Dendritic cell treated with granulocyte-macrophage colony-stimulating factor and Interleukin-4, amounts not matched to agents 40 ng/mL and 50 ng/mL, for 4 days (primary cell): ENCODE measurements around the gene ANKRD13D.
A peak's percentile ranks its signal among the peaks of the same experiment; 100 is the strongest.

ENCODE experiments used
- H3K27ac Mint-ChIP-seq: one replicate; pipeline ENCODE4 v1.8.0; 2022; ENCODE audit warnings: mild to moderate bottlenecking, mixed read lengths
- H3K27me3 Mint-ChIP-seq: one replicate; pipeline ENCODE4 v1.8.0; 2022; ENCODE audit warnings: mild to moderate bottlenecking, mixed read lengths
- H3K36me3 Mint-ChIP-seq: one replicate; pipeline ENCODE4 v1.8.0; 2022; ENCODE audit warnings: low read depth, mixed read lengths
- H3K4me1 Mint-ChIP-seq: one replicate; pipeline ENCODE4 v1.8.0; 2022; ENCODE audit warnings: low read depth, mixed read lengths
- H3K4me3 Mint-ChIP-seq: one replicate; pipeline ENCODE4 v1.8.0; 2022; ENCODE audit warnings: mild to moderate bottlenecking, moderate library complexity, mixed read lengths
- H3K9me3 Mint-ChIP-seq: one replicate; pipeline ENCODE4 v1.8.0; 2022; ENCODE audit warnings: mixed read lengths
- intact Hi-C: fragments of 100-400 bp; cut with micrococcal nuclease; formaldehyde crosslinking; loops from one replicate; pipeline ENCODE4 v1.15.0; 2022

The ANKRD13D gene

DNA sequence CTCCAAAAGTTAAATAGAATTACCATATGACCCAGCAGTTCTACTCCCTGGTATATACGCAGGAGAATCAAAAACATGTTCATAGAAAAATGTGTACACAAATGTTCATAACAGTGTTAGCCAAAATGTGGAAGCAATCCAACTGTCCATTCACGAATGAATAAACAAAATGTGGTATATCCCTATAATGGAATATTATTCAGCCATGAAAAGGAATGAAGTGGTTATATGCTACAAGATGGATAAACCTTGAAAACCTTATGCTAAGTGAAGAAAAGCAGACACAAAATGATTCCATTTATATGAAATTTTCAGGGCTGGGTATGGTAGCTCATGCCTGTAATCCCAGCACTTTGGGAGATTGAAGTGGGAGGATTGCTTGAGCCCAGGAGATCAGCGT, 48.2 kb downstream of the ANKRD13D start:
- H3K36me3 Mint-ChIP-seq, result no peaks in the 10 kb centered on the region
- H3K4me1 Mint-ChIP-seq, result no peaks in the 10 kb centered on the region
- no peak overlapping the region for H3K27ac Mint-ChIP-seq
- intact Hi-C loops, result loop anchor here (10.0 kb wide), 1 partner anchor 48 kb away; no protein-coding TSS in a partner anchor
- no peak overlapping the region for H3K4me3 Mint-ChIP-seq
- H3K27me3 Mint-ChIP-seq, result no peaks in the 10 kb centered on the region
- no peaks in the 10 kb centered on the region for H3K9me3 Mint-ChIP-seq

DNA sequence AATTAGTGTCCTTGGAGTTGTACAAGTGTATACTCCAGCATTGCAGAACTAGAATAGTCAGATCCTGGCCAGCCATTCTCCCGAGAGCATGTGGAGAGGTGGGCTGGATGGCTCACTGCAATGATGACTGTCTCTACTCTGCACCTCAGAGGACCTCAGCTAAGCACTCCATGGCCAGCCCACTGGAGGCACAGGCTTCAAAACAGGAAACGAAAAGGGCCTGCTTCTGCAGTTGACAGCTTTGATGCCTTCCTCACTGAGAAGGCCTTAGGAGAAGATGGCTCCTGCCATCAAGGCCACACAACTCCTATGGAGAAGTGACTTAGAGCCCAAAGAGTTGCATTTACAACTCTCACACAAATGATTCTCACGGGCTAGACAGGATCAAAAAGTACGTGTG, 55.2 kb downstream of the ANKRD13D start:
- no peak overlapping the region for H3K4me3 Mint-ChIP-seq
- peak overlapping the region; percentile 69 for H3K27ac Mint-ChIP-seq
- H3K4me1 Mint-ChIP-seq, result peaks cover 27% of the 10 kb centered on the region
- no peaks in the 10 kb centered on the region for H3K36me3 Mint-ChIP-seq
- H3K27me3 Mint-ChIP-seq, result no peaks in the 10 kb centered on the region
- no peaks in the 10 kb centered on the region for H3K9me3 Mint-ChIP-seq
- intact Hi-C loops, result no loop called here

DNA sequence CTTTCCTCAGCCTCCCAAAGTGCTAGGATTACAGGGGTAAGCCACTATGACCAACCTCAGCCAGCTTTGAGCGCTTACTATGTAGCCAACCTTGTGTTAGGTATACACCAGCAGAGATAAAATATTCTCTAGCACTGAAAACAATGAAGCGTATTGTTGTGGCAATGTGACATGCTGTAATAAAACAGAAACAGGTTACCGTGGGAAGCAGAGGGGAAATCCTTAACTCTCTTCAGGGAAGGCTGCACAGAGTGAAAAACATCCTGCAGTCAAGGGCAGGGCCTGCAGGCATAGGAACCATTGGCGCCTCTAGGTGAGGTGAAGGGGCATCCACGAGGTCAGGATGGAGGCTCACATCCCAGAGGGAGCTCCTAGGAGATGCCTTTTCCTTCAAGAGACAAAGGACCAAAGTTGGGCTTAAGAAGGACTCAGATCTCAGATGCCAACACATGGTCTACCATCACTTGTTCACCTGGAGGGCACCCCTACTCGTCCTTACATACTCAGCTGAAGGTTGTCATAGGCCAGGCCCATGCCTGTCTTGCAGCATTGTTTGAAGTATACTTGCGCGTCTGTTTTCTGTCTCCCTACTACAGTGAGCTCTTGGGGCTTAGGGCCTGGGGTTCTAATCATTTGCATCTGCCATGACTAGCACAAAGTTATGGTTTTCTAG, 56.3 kb downstream of the ANKRD13D start:
- no peak overlapping the region for H3K27ac Mint-ChIP-seq
- intact Hi-C loops, result no loop called here
- peaks cover 32% of the 10 kb centered on the region for H3K4me1 Mint-ChIP-seq
- no peaks in the 10 kb centered on the region for H3K36me3 Mint-ChIP-seq
- H3K4me3 Mint-ChIP-seq, result no peak overlapping the region
- H3K9me3 Mint-ChIP-seq, result no peaks in the 10 kb centered on the region
- no peaks in the 10 kb centered on the region for H3K27me3 Mint-ChIP-seq

DNA sequence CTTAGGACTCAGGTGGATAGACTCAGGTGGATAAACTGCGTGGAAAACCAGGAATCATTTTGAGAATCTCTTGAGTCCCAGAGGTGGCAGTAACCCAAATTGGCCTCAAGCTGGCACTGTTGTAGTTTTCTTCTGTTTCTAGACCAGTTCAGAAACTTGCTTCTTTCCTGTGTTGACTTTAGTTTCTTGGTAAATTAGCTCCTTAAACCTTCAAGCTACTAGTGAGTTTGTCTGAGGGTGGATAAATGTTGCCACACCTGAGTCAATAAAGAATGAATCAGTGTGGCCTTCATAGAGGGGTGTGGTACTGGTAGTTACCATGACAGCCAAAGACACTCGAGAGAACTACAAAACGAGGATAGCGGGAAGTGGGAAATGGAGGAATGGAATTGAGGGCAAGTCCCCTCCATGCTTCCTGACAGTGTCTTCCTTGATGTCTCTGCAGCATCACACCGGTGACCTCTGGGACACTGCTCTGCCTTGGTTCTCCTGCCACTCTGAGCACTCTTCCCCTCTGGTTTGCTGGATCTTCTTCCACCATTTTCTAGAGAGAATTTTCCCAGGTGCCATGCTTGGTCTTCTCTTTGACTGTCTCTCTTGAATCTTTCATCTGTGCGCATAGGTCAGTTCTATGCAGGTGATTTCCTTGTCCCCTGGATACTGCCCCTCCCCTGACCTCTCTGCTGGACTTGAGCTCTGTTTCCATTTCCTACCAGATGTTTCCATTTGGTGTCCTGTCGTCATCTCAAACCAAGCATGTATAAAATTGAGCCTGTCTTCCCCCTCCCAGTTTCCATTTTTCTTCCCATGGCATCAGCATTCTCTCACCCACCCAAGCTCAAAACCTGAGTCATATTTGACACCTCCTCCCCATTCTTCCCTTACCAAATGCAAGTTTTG, 57.1 kb downstream of the ANKRD13D start:
- H3K27ac Mint-ChIP-seq, result no peak overlapping the region
- H3K4me3 Mint-ChIP-seq, result no peak overlapping the region
- H3K27me3 Mint-ChIP-seq, result no peaks in the 10 kb centered on the region
- intact Hi-C loops, result no loop called here
- H3K36me3 Mint-ChIP-seq, result peaks cover 4% of the 10 kb centered on the region
- H3K9me3 Mint-ChIP-seq, result no peaks in the 10 kb centered on the region
- peaks cover 32% of the 10 kb centered on the region for H3K4me1 Mint-ChIP-seq

DNA sequence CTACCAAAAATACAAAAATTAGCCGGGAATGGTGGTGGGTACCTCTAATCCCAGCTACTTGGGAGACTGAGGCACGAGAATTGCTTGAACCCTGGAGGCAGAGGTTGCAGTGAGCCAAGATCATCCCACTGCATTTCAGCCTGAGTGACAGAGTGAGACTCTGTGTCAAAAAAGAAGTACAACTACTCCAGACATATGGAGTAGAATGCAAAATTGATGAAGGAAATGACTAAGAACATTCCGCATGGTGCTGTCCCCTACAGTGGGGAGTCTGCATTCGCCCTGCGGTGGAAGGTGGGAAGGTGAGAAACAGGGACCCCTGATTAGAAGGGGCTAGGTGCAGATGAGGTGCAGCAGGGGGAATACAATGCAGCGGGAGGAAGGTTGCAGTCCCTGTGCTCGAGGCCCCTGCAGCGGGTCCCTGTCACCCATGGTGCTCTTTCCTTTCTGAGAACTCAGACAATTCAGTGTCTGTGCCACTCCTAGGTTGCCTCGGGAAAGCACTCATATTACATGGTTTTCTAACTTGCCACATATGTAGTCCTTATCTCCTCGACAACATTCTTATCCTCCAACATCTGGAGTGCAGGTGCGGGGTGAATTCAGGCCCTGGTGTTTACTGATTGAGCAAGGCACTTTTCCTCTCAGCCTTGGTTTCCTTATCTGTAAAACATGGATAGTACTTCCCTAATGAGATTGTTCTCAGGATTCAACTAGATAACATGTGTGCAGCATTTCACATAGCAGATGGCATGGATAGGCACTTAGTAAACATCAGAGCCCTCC, 59.1 kb downstream of the ANKRD13D start:
- no peak overlapping the region for H3K27ac Mint-ChIP-seq
- intact Hi-C loops, result no loop called here
- H3K36me3 Mint-ChIP-seq, result peaks cover 19% of the 10 kb centered on the region
- no peaks in the 10 kb centered on the region for H3K9me3 Mint-ChIP-seq
- peaks cover 45% of the 10 kb centered on the region for H3K4me1 Mint-ChIP-seq
- no peak overlapping the region for H3K4me3 Mint-ChIP-seq
- H3K27me3 Mint-ChIP-seq, result no peaks in the 10 kb centered on the region

DNA sequence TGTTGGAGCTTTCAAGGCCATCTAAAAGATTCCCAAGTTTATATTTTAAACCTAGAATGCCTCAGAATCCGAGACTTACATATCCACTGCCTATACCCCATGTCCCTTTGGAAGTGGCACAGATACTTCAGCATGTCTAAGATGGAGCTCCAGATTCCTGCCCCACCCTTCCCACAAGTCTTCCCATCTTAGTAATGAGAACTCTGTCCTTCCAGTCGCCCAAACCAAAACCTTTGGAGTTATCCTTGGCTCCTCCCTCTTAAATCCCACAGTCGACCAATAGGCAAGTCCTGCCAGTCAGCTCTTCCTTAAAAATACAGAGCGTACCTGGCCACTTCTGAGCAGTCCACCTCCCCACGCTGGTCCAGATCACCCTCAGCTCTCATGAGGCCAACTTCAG, 59.9 kb downstream of the ANKRD13D start:
- Mint-ChIP-seq H3K9me3 (no peaks in the 10 kb centered on the region), H3K27me3 (no peaks in the 10 kb centered on the region), H3K27ac (peak overlapping the region; percentile 1), H3K4me3 (no peak overlapping the region), H3K4me1 (peaks cover 51% of the 10 kb centered on the region), H3K36me3 (peaks cover 22% of the 10 kb centered on the region)
- intact Hi-C loops, result no loop called here

DNA sequence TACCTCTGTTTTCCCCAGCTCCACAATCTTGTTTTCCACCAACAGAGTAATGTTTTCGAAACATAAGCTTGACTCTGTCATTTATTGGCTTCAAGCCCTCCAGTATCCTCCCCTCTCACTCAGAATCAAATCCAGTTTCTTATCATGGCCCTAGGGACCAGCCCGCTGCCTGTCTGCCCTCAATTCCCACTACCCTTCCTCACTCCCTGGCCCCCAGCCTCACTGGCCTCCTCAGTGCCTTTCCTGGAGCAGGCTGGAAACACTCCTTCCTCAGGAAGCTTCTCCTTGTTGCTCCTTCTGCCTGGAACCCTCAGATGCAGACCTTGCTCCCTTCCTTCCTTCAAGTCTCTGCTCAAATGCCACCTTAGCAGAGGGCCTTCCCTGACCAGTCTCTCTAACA, 60.4 kb downstream of the ANKRD13D start:
- no peaks in the 10 kb centered on the region for H3K27me3 Mint-ChIP-seq
- no peak overlapping the region for H3K4me3 Mint-ChIP-seq
- intact Hi-C loops, result no loop called here
- H3K36me3 Mint-ChIP-seq, result peaks cover 22% of the 10 kb centered on the region
- H3K4me1 Mint-ChIP-seq, result peaks cover 51% of the 10 kb centered on the region
- H3K9me3 Mint-ChIP-seq, result no peaks in the 10 kb centered on the region
- H3K27ac Mint-ChIP-seq, result peak overlapping the region; percentile 1

DNA sequence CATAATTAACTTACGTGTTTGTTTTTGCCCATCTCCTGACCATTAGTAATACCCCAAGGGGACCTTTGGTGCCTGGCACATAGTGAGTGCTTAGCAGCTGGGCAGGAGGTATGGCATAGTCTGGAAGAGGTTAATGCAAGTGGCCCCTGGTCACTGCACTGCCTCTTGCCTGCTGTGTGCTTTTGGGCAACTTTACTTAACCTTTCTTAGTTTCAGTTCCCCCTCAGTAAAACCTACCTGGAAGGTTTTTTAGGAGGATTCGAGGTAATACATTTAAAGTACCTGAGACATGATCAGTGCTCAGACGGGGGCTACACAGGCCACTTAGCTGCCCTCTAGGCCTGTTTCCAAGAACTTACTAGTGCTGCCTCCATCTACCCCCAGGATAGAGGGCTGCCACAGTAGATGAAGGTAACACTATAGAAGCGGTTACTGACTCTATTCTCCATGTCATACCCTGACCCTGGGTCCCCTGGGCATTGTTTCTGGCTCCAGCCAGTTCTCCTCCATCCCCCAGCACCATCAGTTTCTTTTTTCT, 60.9 kb downstream of the ANKRD13D start:
- peaks cover 22% of the 10 kb centered on the region for H3K36me3 Mint-ChIP-seq
- H3K4me3 Mint-ChIP-seq, result no peak overlapping the region
- peak overlapping the region; percentile 1 for H3K27ac Mint-ChIP-seq
- H3K4me1 Mint-ChIP-seq, result peaks cover 53% of the 10 kb centered on the region
- H3K9me3 Mint-ChIP-seq, result no peaks in the 10 kb centered on the region
- intact Hi-C loops, result loop anchor here (10.0 kb wide), 1 partner anchor 235 kb away; the partner anchor contains the start of gene GSTP1
- no peaks in the 10 kb centered on the region for H3K27me3 Mint-ChIP-seq

DNA sequence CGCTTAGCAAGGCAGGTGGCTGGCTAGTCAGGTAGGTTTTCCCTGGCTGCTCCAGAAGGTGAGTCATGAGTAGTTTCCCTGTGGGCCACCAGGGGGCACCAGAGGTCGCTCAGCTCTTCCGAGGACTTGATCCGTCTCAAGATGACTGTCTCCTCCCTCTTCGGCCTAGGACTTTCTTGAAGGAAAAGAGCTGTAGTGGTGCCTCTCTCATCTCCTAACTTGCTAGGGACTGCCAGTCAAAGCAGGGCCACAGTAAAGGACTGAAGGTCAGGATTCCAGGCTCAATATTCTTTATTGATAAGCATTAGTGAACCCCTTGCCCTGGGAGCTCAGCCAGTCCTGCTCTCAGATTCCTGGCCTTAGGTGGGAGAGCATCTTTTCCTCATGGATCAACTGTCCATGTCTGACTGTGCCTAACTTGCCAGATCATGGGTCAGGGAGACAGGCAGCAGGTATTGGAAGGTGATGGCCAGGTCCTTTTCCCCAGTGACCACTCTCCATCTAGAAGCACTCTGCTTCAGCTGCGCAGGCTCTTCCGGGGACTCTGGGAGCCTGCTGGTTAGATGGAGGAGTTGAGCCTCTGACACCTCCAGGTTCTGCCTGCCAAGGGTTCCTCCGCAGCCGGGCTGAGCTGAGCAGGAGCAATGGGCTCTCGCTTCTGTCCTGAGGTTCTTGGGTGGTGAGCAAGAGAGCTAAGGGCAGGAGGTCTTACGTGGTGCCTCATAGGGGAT, 62.3 kb downstream of the ANKRD13D start:
- Mint-ChIP-seq H3K36me3 (peaks cover 22% of the 10 kb centered on the region), H3K9me3 (no peaks in the 10 kb centered on the region), H3K4me1 (peaks cover 60% of the 10 kb centered on the region), H3K4me3 (peak overlapping the region; percentile 30), H3K27me3 (no peaks in the 10 kb centered on the region), H3K27ac (peak overlapping the region; percentile 99)
- intact Hi-C loops, result loop anchor here (1.0 to 10.0 kb wide), 3 partner anchors 31 to 233 kb away; partner anchors contain the start of genes CDK2AP2 and GSTP1
